Measurements from ENCODE around the gene STAT6. TPM values are rescaled to one million over a fixed set of nuclear protein-coding genes. Genes with fewer than 3 reads are reported as not detected.

STAT6 gene
- polyA plus RNA-seq, 1 experiment = 79.5 TPM

GRCh38 chr12:57090490-57090889, 20.7 kb downstream of the STAT6 start:
- H3K27ac ChIP-seq (ENCODE audit: low read depth, low read length) = peak overlapping the region; percentile 47
- peak overlapping the region; percentile 74 for H3K4me3 ChIP-seq (ENCODE audit: low read depth, low read length)
- TF ChIP-seq CTCF (IDR thresholded peaks at IDR 0.05; ENCODE audit: low read depth, low read length) = no peak
- ChIA-PET POLR2A (interaction anchor here (0.6 to 13.0 kb wide), 4 partner anchors 11 to 18 kb away, joined by 5 to 258 read pairs (median 6); partner anchors contain the start of genes NEMP1 and STAT6), CTCF (interaction anchor here (0.6 to 2.3 kb wide), 3 partner anchors 33 to 153 kb away, joined by 3 to 9 read pairs (median 5); no protein-coding TSS in a partner anchor)
- no peak for DNase-seq (ENCODE audit: low read depth, low spot score)
- no peaks in the 10 kb centered on the region; the same call in 1 of the 2 replicates for H3K9me3 ChIP-seq (ENCODE audit: control insufficient read depth, insufficient read depth, low read length)
- H3K27me3 ChIP-seq (ENCODE audit: control insufficient read depth, insufficient read depth, low read length) = no peaks in the 10 kb centered on the region

GRCh38 chr12:57089271-57090245, 21.6 kb downstream of the STAT6 start:
- Histone ChIP-seq H3K9me3 (ENCODE audit: control insufficient read depth, insufficient read depth, low read length) (no peaks in the 10 kb centered on the region; the same call in 1 of the 2 replicates), H3K27me3 (ENCODE audit: control insufficient read depth, insufficient read depth, low read length) (no peaks in the 10 kb centered on the region), H3K4me3 (ENCODE audit: low read depth, low read length) (peak overlapping the region; percentile 74), H3K27ac (ENCODE audit: low read depth, low read length) (peak overlapping the region; percentile 65)
- DNase-seq (ENCODE audit: low read depth, low spot score) = no peak
- CTCF ChIA-PET = interaction anchor here (0.6 to 1.9 kb wide), 3 partner anchors 18 to 83 kb away, joined by 3 to 6 read pairs (median 4); no protein-coding TSS in a partner anchor
- no peak for TF ChIP-seq CTCF (IDR thresholded peaks at IDR 0.05; ENCODE audit: low read depth, low read length)
- POLR2A ChIA-PET = interaction anchor here (1.0 to 13.0 kb wide), 6 partner anchors 10 to 35 kb away, joined by 4 to 258 read pairs (median 6); partner anchors contain the start of genes NEMP1 and STAT6

- CTCF ChIA-PET = interaction anchor here (0.6 to 1.9 kb wide), 2 partner anchors 19 to 80 kb away, joined by 4 to 6 read pairs; no protein-coding TSS in a partner anchor
- POLR2A ChIA-PET = interaction anchor here (0.5 to 13.0 kb wide), 16 partner anchors 9 to 452 kb away, joined by 3 to 258 read pairs (median 5); partner anchors contain the start of genes LRP1, NEMP1 and STAT6
- no peaks in the 10 kb centered on the region; the same call in 1 of the 2 replicates for H3K9me3 ChIP-seq (ENCODE audit: control insufficient read depth, insufficient read depth, low read length)
- peak within 1 kb of the TSS; percentile 100 for H3K27ac ChIP-seq (ENCODE audit: low read depth, low read length)
- peak; percentile 94 for DNase-seq (ENCODE audit: low read depth, low spot score)
- H3K4me3 ChIP-seq (ENCODE audit: low read depth, low read length) = peak within 1 kb of the TSS; percentile 76
- H3K27me3 ChIP-seq (ENCODE audit: control insufficient read depth, insufficient read depth, low read length) = no peaks in the 10 kb centered on the region
- no peak for TF ChIP-seq CTCF (IDR thresholded peaks at IDR 0.05; ENCODE audit: low read depth, low read length)
These were observed 22.6 kb downstream of the STAT6 start, which contains the start of gene NAB2 for GRCh38 chr12:57088354-57089270. TSS of gene NAB2 (plus strand) at chr12:57089114. CDS start at chr12:57089272, 158 bp downstream.

- ChIA-PET POLR2A (interaction anchor here (0.6 to 13.0 kb wide), 15 partner anchors 9 to 451 kb away, joined by 3 to 258 read pairs (median 3); partner anchors contain the start of genes LRP1, NEMP1, SHMT2 and STAT6), CTCF (interaction anchor here (1.5 to 1.9 kb wide), 2 partner anchors 19 to 24 kb away, joined by 6 read pairs; partner anchors contain the start of gene STAT6)
- Histone ChIP-seq H3K4me3 (ENCODE audit: low read depth, low read length) (peak overlapping the region; percentile 76), H3K27me3 (ENCODE audit: control insufficient read depth, insufficient read depth, low read length) (no peaks in the 10 kb centered on the region), H3K27ac (ENCODE audit: low read depth, low read length) (peak overlapping the region; percentile 100), H3K9me3 (ENCODE audit: control insufficient read depth, insufficient read depth, low read length) (no peaks in the 10 kb centered on the region; the same call in 1 of the 2 replicates)
- TF ChIP-seq CTCF (IDR thresholded peaks at IDR 0.05; ENCODE audit: low read depth, low read length) = no peak
- peak; percentile 97 for DNase-seq (ENCODE audit: low read depth, low spot score)
These were observed 23.3 kb downstream of the STAT6 start for GRCh38 chr12:57087691-57088353.
